PC-3 (cell line): ENCODE data around the gene KIF21A. TPM values are rescaled to one million over a fixed set of nuclear protein-coding genes. Genes with fewer than 3 reads are reported as not detected.

Source experiments
- ATAC-seq: fragments of 200-7000 bp; cut with Tn5 transposase; 2 replicates; pipeline ENCODE4 v1.9.1; 2020; ENCODE audit warnings: mild to moderate bottlenecking, moderate library complexity
- BruUV-seq: library from RNA; stranded (reverse); fragments of 400-500 nt; replicated peaks from 2 replicates; lab custom pipeline; 2021; lab: Mats Ljungman, UMichigan
- CTCF ChIA-PET: fragments of 300-600 bp; sonication (Branson Sonifier 250); formaldehyde crosslinking; loops from one replicate; lab custom pipeline; 2022; ENCODE audit warnings: antibody characterized with exemption; lab: Charles Lee
- POLR2A ChIA-PET: fragments of 300-600 bp; sonication (Branson Sonifier 250); formaldehyde crosslinking; loops from one replicate; lab custom pipeline; 2022; ENCODE audit warnings: antibody characterized with exemption; ENCODE audit not compliant: unreplicated experiment; lab: Charles Lee
- DNase-seq: peaks from one replicate; pipeline ENCODE4 v3.0.0-alpha.2; 2015
- H2AFZ ChIP-seq: fragments of 300-600 bp; sonication (generic); 2 replicates; pipeline ENCODE4 v1.6.0; 2016; ENCODE audit warnings: antibody characterized with exemption, low read length
- H3F3A ChIP-seq: fragments of 300-600 bp; sonication (generic); one replicate; pipeline ENCODE4 v1.6.0; 2017; ENCODE audit warnings: antibody characterized with exemption, low read length, control low read depth, mild to moderate bottlenecking; ENCODE audit not compliant: unreplicated experiment
- H3K27ac ChIP-seq: fragments of 300-600 bp; sonication (generic); 2 replicates; pipeline ENCODE4 v1.5.1; 2016; ENCODE audit warnings: mild to moderate bottlenecking, low read length
- H3K27me3 ChIP-seq: fragments of 300-600 bp; sonication (generic); 2 replicates; pipeline ENCODE4 v1.6.1; 2016; ENCODE audit warnings: low read length, mixed read lengths
- H3K36me3 ChIP-seq: fragments of 300-600 bp; sonication (generic); 2 replicates; pipeline ENCODE4 v1.6.1; 2016; ENCODE audit warnings: low read depth, mixed run types, low read length, mixed read lengths
- H3K4me1 ChIP-seq: fragments of 300-600 bp; sonication (generic); 2 replicates; pipeline ENCODE4 v1.5.1; 2016; ENCODE audit warnings: low read length; ENCODE audit not compliant: insufficient read depth
- H3K4me2 ChIP-seq: fragments of 300-600 bp; sonication (generic); 2 replicates; pipeline ENCODE4 v1.6.0; 2016; ENCODE audit warnings: low read length
- H3K4me3 ChIP-seq: fragments of 300-600 bp; sonication (generic); 2 replicates; pipeline ENCODE4 v1.5.1; 2016; ENCODE audit warnings: mild to moderate bottlenecking, low read length, mixed read lengths
- H3K79me2 ChIP-seq: fragments of 300-600 bp; sonication (generic); 2 replicates; pipeline ENCODE4 v1.6.1; 2017; ENCODE audit warnings: low read length, mixed read lengths
- H3K9ac ChIP-seq: fragments of 300-600 bp; sonication (generic); 2 replicates; pipeline ENCODE4 v1.6.0; 2016; ENCODE audit warnings: mild to moderate bottlenecking, low read length
- H3K9me2 ChIP-seq: fragments of 300-600 bp; sonication (generic); replicated peaks from 2 replicates; pipeline ENCODE4 v1.6.1; 2016; ENCODE audit warnings: mixed run types, low read length, mixed read lengths
- H3K9me3 ChIP-seq: fragments of 300-600 bp; sonication (generic); 2 replicates; pipeline ENCODE4 v1.6.1; 2016; ENCODE audit warnings: low read length, mixed read lengths
- H4K20me1 ChIP-seq: fragments of 300-600 bp; sonication (generic); 2 replicates; pipeline ENCODE4 v1.6.1; 2016; ENCODE audit warnings: low read length, mixed read lengths
- EZH2 ChIP-seq: fragments of 300-600 bp; sonication (generic); IDR thresholded peaks from one replicate; pipeline ENCODE4 v1.6.1; 2017; ENCODE audit warnings: antibody characterized with exemption, mild to moderate bottlenecking, low read length; ENCODE audit not compliant: unreplicated experiment
- EZH2phosphoT487 ChIP-seq: fragments of 300-600 bp; sonication (generic); IDR thresholded peaks from 2 replicates; pipeline ENCODE4 v1.6.1; 2018; ENCODE audit warnings: mild to moderate bottlenecking, antibody characterized with exemption, low read length, borderline replicate concordance
- intact Hi-C: fragments of 100-400 bp; cut with micrococcal nuclease; formaldehyde crosslinking; loops from 2 replicates; pipeline ENCODE4 v1.9.0; 2023
- total RNA-seq: library from RNA; depleted of rRNA; stranded (reverse); fragments of >200 nt; gene quantifications from 2 replicates; pipeline ENCODE4 v1.2.3, GENCODE V29; 2014
- TF ChIP-seq, protein P1 (sequence below): fragments of 300-600 bp; sonication (generic); conservative IDR thresholded peaks from 2 replicates; pipeline ENCODE4 v1.5.1; 2017; ENCODE audit warnings: antibody characterized with exemption, low read depth, mild to moderate bottlenecking, low read length

The KIF21A gene
- total RNA-seq, 1 experiment from 2014 or later: 25.1 TPM

DNA sequence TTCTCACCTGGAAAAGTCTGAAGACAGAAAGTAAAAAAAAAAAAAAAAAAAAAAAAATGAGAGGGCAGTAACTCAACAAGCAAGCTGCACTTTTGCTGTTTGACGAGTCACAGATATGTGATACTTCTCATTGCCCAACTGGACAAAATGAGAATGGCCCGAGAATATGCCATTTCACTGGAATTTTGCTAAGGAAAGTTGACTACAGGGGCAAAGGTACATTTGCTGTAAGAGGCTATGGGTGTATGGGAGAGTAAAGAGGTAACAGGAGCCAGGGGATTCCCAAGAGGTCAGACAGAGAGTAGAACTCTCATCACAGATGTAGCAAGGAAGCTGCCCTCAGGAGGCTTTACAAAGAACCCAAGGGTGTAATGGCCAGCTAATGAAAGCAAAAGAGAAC, 22.9 kb downstream of the KIF21A start:
- ChIA-PET POLR2A (no interaction called here), CTCF (no interaction called here)
- ATAC-seq: no peak
- no peaks in the 10 kb centered on the region for H3K27me3 ChIP-seq
- H3K4me1 ChIP-seq: no peaks in the 10 kb centered on the region
- no peak overlapping the region for H3K27ac ChIP-seq
- no peak overlapping the region for H2AFZ ChIP-seq
- H3K9ac ChIP-seq: no peak overlapping the region
- TF ChIP-seq EZH2 (no peak), EZH2phosphoT487 (no peak)
- TF ChIP-seq, protein P1, sequence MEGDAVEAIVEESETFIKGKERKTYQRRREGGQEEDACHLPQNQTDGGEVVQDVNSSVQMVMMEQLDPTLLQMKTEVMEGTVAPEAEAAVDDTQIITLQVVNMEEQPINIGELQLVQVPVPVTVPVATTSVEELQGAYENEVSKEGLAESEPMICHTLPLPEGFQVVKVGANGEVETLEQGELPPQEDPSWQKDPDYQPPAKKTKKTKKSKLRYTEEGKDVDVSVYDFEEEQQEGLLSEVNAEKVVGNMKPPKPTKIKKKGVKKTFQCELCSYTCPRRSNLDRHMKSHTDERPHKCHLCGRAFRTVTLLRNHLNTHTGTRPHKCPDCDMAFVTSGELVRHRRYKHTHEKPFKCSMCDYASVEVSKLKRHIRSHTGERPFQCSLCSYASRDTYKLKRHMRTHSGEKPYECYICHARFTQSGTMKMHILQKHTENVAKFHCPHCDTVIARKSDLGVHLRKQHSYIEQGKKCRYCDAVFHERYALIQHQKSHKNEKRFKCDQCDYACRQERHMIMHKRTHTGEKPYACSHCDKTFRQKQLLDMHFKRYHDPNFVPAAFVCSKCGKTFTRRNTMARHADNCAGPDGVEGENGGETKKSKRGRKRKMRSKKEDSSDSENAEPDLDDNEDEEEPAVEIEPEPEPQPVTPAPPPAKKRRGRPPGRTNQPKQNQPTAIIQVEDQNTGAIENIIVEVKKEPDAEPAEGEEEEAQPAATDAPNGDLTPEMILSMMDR: no peak
- H3K4me3 ChIP-seq: no peak overlapping the region
- no peaks in the 10 kb centered on the region for H3K9me3 ChIP-seq
- no peaks in the 10 kb centered on the region for H3K9me2 ChIP-seq
- intact Hi-C loops: no loop called here
- no TSS peak for BruUV-seq
- peak; percentile 14 for DNase-seq
- H3F3A ChIP-seq: no peaks in the 10 kb centered on the region
- no peak overlapping the region for H3K4me2 ChIP-seq
- peaks cover 48% of the 10 kb centered on the region for H3K79me2 ChIP-seq
- peaks cover under 1% of the 10 kb centered on the region; the same call in 1 of the 2 replicates for H4K20me1 ChIP-seq
- no peaks in the 10 kb centered on the region for H3K36me3 ChIP-seq

DNA sequence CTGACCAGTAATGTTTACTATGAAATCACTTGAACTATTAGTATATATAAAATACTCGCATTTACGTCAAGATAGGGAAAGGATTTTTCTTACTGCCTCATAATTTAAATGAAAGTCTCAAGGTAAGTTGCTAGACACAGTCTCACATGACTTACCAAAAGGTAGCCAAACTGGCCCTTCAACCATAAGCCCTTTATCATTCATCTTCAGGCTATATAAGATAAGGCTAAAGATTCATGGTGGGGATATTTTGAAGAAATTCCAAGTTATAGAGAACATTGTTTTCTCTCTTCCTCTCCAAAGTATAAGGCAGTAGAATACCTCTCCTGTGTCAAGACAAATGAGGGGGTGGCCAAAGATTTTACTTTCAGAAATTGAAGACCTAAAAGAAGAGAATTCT, 23.4 kb downstream of the KIF21A start:
- POLR2A ChIA-PET: no interaction called here

DNA sequence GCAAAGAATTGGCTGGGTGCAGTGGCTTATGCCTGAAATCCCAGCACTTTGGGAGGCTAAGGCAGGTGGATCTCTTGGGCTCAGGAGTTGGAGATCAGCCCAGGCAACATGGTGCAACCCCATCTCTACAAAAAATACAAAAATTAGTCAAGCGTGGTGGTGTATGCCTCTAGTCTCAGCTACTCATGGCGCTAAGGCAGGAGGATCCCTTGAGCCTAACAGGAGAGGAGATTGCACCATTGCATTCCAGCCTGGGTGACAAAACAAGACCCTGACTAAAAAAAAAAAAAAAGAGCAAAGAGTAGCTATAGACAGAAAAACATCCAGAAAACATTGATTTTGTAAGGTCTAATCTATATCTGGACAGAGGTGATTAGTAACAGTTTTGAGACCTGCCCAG, 25.0 kb downstream of the KIF21A start:
- H3F3A ChIP-seq: no peaks in the 10 kb centered on the region
- TF ChIP-seq, protein P1: no peak
- no peak for TF ChIP-seq EZH2phosphoT487
- TF ChIP-seq EZH2: no peak
- no peak overlapping the region for H3K27ac ChIP-seq
- H2AFZ ChIP-seq: no peak overlapping the region
- H3K27me3 ChIP-seq: no peaks in the 10 kb centered on the region
- no peaks in the 10 kb centered on the region for H4K20me1 ChIP-seq
- no TSS peak for BruUV-seq
- H3K9ac ChIP-seq: no peak overlapping the region
- intact Hi-C loops: no loop called here
- H3K36me3 ChIP-seq: no peaks in the 10 kb centered on the region
- no peak for DNase-seq
- H3K79me2 ChIP-seq: peaks cover 40% of the 10 kb centered on the region
- H3K9me3 ChIP-seq: no peaks in the 10 kb centered on the region
- H3K4me3 ChIP-seq: no peak overlapping the region
- ATAC-seq: no peak
- H3K4me1 ChIP-seq: peaks cover 7% of the 10 kb centered on the region; the same call in 1 of the 2 replicates
- CTCF ChIA-PET: no interaction called here
- H3K4me2 ChIP-seq: no peak overlapping the region
- POLR2A ChIA-PET: no interaction called here
- no peaks in the 10 kb centered on the region for H3K9me2 ChIP-seq

More for the DNA sequence above, 23.4 kb downstream of the KIF21A start:
- Histone ChIP-seq H3K36me3 (no peaks in the 10 kb centered on the region), H3K4me2 (no peak overlapping the region), H3K79me2 (peaks cover 46% of the 10 kb centered on the region), H3K9me2 (no peaks in the 10 kb centered on the region), H3K4me3 (no peak overlapping the region), H3K4me1 (peaks cover 5% of the 10 kb centered on the region; the same call in 1 of the 2 replicates), H4K20me1 (no peaks in the 10 kb centered on the region), H3K27ac (no peak overlapping the region), H3K27me3 (no peaks in the 10 kb centered on the region), H2AFZ (no peak overlapping the region), H3F3A (no peaks in the 10 kb centered on the region), H3K9ac (no peak overlapping the region), H3K9me3 (no peaks in the 10 kb centered on the region)
- CTCF ChIA-PET: no interaction called here
- TF ChIP-seq, protein P1: no peak
- no peak for TF ChIP-seq EZH2phosphoT487
- TF ChIP-seq EZH2: no peak
- ATAC-seq: no peak
- DNase-seq: no peak
- no TSS peak for BruUV-seq
- intact Hi-C loops: no loop called here
